OCI-LY7 (cell line): ENCODE measurements around the gene APOBEC3A.
"Not testable (repeated sequence)": the region's sequence is repeated elsewhere in the genome, so short reads cannot be mapped to it uniquely, and the experiment has no call there.

Experiments used
- EZH2phosphoT487 ChIP-seq: fragments of 200-600 bp; sonication (generic); IDR thresholded peaks from 2 replicates; pipeline ENCODE4 v1.6.1; 2018; ENCODE audit warnings: low read depth, borderline replicate concordance, mild to moderate bottlenecking, mixed run types, antibody characterized with exemption, low read length, moderate library complexity, mixed read lengths
- TF ChIP-seq, protein P1 (sequence below): fragments of 200-600 bp; sonication (generic); conservative IDR thresholded peaks from 2 replicates; pipeline ENCODE4 v1.5.1; 2014; ENCODE audit warnings: mild to moderate bottlenecking, antibody characterized with exemption, low read length, moderate library complexity, mixed read lengths

DNA sequence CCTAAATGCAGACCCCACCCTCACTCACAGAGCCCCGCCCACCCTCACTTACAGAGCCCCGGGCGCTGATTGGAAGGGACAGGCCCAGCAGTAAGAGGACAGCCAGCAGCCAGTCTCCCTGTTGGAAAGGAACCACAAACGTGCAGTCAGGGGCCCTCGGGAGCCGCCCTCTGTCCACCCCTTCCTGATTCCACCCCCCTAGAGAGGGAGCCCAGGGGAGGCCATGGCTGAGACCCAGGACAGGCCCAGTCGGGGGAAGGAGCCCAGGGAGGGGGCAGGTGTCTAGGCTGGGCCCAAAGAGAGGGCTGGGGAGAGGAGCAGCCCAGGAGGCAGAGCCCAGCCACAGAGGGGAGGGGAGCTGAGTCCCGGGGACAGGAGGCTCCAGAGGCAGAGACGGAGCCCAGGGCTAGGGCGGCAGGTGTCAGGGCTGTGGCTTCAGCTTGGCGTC lies 5.9 kb downstream of the APOBEC3A start:
- TF ChIP-seq, protein P1, sequence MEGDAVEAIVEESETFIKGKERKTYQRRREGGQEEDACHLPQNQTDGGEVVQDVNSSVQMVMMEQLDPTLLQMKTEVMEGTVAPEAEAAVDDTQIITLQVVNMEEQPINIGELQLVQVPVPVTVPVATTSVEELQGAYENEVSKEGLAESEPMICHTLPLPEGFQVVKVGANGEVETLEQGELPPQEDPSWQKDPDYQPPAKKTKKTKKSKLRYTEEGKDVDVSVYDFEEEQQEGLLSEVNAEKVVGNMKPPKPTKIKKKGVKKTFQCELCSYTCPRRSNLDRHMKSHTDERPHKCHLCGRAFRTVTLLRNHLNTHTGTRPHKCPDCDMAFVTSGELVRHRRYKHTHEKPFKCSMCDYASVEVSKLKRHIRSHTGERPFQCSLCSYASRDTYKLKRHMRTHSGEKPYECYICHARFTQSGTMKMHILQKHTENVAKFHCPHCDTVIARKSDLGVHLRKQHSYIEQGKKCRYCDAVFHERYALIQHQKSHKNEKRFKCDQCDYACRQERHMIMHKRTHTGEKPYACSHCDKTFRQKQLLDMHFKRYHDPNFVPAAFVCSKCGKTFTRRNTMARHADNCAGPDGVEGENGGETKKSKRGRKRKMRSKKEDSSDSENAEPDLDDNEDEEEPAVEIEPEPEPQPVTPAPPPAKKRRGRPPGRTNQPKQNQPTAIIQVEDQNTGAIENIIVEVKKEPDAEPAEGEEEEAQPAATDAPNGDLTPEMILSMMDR, result not testable (repeated sequence)
- not testable (repeated sequence) for TF ChIP-seq EZH2phosphoT487
